ENCODE measurements around the gene ULK3. TPM values are rescaled to one million over a fixed set of nuclear protein-coding genes. Genes with fewer than 3 reads are reported as not detected.

The ULK3 gene
- total RNA-seq, 1 donor = 17.7 TPM

DNA sequence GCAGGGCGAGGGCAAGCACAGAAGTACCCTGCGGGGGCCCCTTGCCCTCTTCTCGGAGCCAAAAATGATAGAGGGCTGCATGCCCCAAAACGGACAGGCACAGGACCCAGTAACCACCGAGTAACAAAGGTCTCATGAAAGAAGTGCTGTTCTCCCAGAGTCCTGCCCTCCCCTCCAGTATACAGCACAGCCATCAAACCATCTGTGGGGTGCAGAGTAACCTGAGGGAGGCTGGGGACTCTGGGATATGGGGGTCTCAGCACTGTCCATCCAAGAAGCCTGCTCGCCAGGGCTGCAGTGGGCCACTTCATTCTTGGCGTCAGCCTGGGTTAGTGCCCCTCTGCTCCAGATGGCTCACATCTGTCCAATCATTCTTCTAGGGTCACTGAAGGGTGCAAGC lies 6.1 kb downstream of the ULK3 start:
- no peak for TF ChIP-seq CTCF (IDR thresholded peaks at IDR 0.05; ENCODE audit: insufficient read depth, low read length)

GRCh38 chr15:74835312-74835823 lies 7.6 kb downstream of the ULK3 start:
- H3K4me3 ChIP-seq (ENCODE audit: low read depth, low read length) = no peak overlapping the region
- TF ChIP-seq CTCF (IDR thresholded peaks at IDR 0.05; ENCODE audit: insufficient read depth, low read length) = peak; percentile 86
- DNase-seq (ENCODE audit: low read depth) = peak; percentile 52

More for the DNA sequence above, 6.1 kb downstream of the ULK3 start:
- no peak overlapping the region for H3K4me3 ChIP-seq (ENCODE audit: low read depth, low read length)
- no peak for DNase-seq (ENCODE audit: low read depth)

- DNase-seq (ENCODE audit: low read depth) = no peak
- H3K4me3 ChIP-seq (ENCODE audit: low read depth, low read length) = no peak overlapping the region
- no peak for TF ChIP-seq CTCF (IDR thresholded peaks at IDR 0.05; ENCODE audit: insufficient read depth, low read length)
These were observed 9.4 kb downstream of the ULK3 start for GRCh38 chr15:74833376-74834107.

- H3K4me3 ChIP-seq (ENCODE audit: low read depth, low read length) = no peak overlapping the region
- TF ChIP-seq CTCF (IDR thresholded peaks at IDR 0.05; ENCODE audit: insufficient read depth, low read length) = no peak
- DNase-seq (ENCODE audit: low read depth) = no peak
These were observed 10.1 kb downstream of the ULK3 start for GRCh38 chr15:74832826-74833225.

- no peak for TF ChIP-seq CTCF (IDR thresholded peaks at IDR 0.05; ENCODE audit: insufficient read depth, low read length)
- H3K4me3 ChIP-seq (ENCODE audit: low read depth, low read length) = no peak overlapping the region
- DNase-seq (ENCODE audit: low read depth) = no peak
These were observed 11.0 kb downstream of the ULK3 start for GRCh38 chr15:74831813-74832495.

DNA sequence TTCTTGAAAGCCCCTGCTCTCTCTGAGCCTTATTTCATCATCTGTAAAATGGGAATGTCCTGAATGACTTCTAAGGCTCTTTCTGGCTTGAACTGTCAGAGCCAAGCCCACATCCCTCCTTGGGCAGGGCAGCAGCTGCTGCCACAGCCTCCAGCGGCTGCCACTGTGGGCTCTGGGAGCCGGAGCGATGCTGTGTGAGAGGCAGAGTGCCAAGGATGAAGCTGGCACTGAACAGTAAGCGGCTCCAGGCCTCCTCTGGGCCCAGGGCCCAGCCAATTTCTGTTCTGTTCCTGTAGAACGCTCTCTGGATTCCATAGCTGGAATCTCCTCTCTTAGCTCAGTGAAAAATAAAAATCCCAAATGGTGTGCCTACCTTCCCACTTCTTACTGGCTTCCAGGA lies 12.1 kb downstream of the ULK3 start:
- no peak for DNase-seq (ENCODE audit: low read depth)
- TF ChIP-seq CTCF (IDR thresholded peaks at IDR 0.05; ENCODE audit: insufficient read depth, low read length) = no peak
- no peak overlapping the region for H3K4me3 ChIP-seq (ENCODE audit: low read depth, low read length)

Measured in fibroblast of the aortic adventitia (primary cell).